CD14-positive monocyte (primary cell): ENCODE data around the gene PTPRN2. TPM values are rescaled to one million over a fixed set of nuclear protein-coding genes. Genes with fewer than 3 reads are reported as not detected.

Experiments
- DNase-seq, 3 donors: peaks; one replicate each; pipeline ENCODE4 v3.0.0-alpha.2; 2011 to 2022
- H2AFZ ChIP-seq: 2 replicates; pipeline ENCODE4 v1.6.0; 2012; ENCODE audit warnings: mild to moderate bottlenecking, low read depth, low read length, inconsistent platforms; ENCODE audit not compliant: insufficient read depth, poor library complexity, severe bottlenecking
- H3K27ac ChIP-seq, 2 donors: 1 replicate in 1 of 2; 2 replicates in 1 of 2; pipeline ENCODE4 v1.5.1; 2012 to 2013; ENCODE audit warnings: low read length in 2 of 2, control low read depth in 1 of 2, inconsistent platforms in 1 of 2, low read depth in 1 of 2, mild to moderate bottlenecking in 1 of 2
- H3K27me3 ChIP-seq, 2 donors: one replicate each; pipeline versions ENCODE4 v1.6.0 to v1.6.1; 2011 to 2013; ENCODE audit warnings: low read length in 2 of 2; ENCODE audit not compliant: control insufficient read depth in 2 of 2, insufficient read depth in 2 of 2
- H3K36me3 ChIP-seq, 2 donors: replicated peaks in 1 of 2; 1 replicate in 1 of 2; 2 replicates in 1 of 2; pipeline versions ENCODE4 v1.5.1 to v1.6.1; 2012 to 2013; ENCODE audit warnings: low read length in 2 of 2, control low read depth in 1 of 2, inconsistent platforms in 1 of 2, mild to moderate bottlenecking in 1 of 2; ENCODE audit not compliant: insufficient read depth in 2 of 2, control insufficient read depth in 1 of 2
- H3K4me1 ChIP-seq, 2 donors: 1 replicate in 1 of 2; 2 replicates in 1 of 2; pipeline versions ENCODE4 v1.5.1 to v1.6.1; 2012 to 2013; ENCODE audit warnings: low read length in 2 of 2, control low read depth in 1 of 2, inconsistent platforms in 1 of 2, mild to moderate bottlenecking in 1 of 2, moderate library complexity in 1 of 2; ENCODE audit not compliant: insufficient read depth in 2 of 2, control insufficient read depth in 1 of 2
- H3K4me2 ChIP-seq: replicated peaks from 2 replicates; pipeline ENCODE3; 2012; ENCODE audit warnings: low read length, moderate library complexity, mild to moderate bottlenecking; ENCODE audit not compliant: poor library complexity, severe bottlenecking; ENCODE audit errors: extremely low read depth
- H3K4me3 ChIP-seq, 3 experiments: fragments of 200-600 bp in 1 of 3; sonication (generic) in 1 of 3; replicated peaks in 1 of 3; 1 replicate in 2 of 3; 2 replicates in 1 of 3; pipeline ENCODE4 v1.5.1; 2011 to 2013; ENCODE audit warnings: low read length in 3 of 3, mild to moderate bottlenecking in 3 of 3, control low read depth in 2 of 3, low read depth in 2 of 3, inconsistent platforms in 1 of 3, moderate library complexity in 1 of 3
- H3K79me2 ChIP-seq: 2 replicates; pipeline ENCODE4 v1.6.0; 2012; ENCODE audit warnings: mild to moderate bottlenecking, control low read depth, inconsistent platforms, low read length, moderate library complexity; ENCODE audit not compliant: insufficient read depth
- H3K9ac ChIP-seq: 2 replicates; pipeline ENCODE4 v1.6.0; 2017; ENCODE audit warnings: low read length, mild to moderate bottlenecking; ENCODE audit not compliant: insufficient read depth, poor library complexity, severe bottlenecking
- H3K9me3 ChIP-seq, 2 donors: replicated peaks in 1 of 2; 1 replicate in 1 of 2; 2 replicates in 1 of 2; pipeline versions ENCODE4 v1.5.1 to v1.6.1; 2012 to 2013; ENCODE audit warnings: low read length in 2 of 2, control low read depth in 1 of 2; ENCODE audit not compliant: control insufficient read depth in 1 of 2, insufficient read depth in 1 of 2
- H4K20me1 ChIP-seq: 2 replicates; pipeline ENCODE4 v1.6.0; 2012; ENCODE audit warnings: mild to moderate bottlenecking, low read length, control low read depth, moderate library complexity; ENCODE audit not compliant: insufficient read depth
- H3K27ac Mint-ChIP-seq, 7 donors: one replicate each; pipeline ENCODE4 v1.8.0; 2020; ENCODE audit warnings: mild to moderate bottlenecking in 7 of 7, mixed read lengths in 7 of 7, moderate library complexity in 6 of 7, inconsistent platforms in 2 of 7
- H3K27me3 Mint-ChIP-seq, 3 donors: one replicate each; pipeline ENCODE4 v1.8.0; 2021 to 2022; ENCODE audit warnings: low read depth in 3 of 3, mild to moderate bottlenecking in 3 of 3, mixed read lengths in 3 of 3, moderate library complexity in 3 of 3, inconsistent platforms in 1 of 3
- H3K36me3 Mint-ChIP-seq, 2 donors: one replicate each; pipeline ENCODE4 v1.8.0; 2020; ENCODE audit warnings: mixed read lengths in 2 of 2, inconsistent platforms in 1 of 2, mild to moderate bottlenecking in 1 of 2
- H3K4me1 Mint-ChIP-seq: one replicate; pipeline ENCODE4 v1.8.0; 2020; ENCODE audit warnings: mild to moderate bottlenecking, mixed read lengths
- H3K4me3 Mint-ChIP-seq, 2 donors: one replicate each; pipeline ENCODE4 v1.8.0; 2020; ENCODE audit warnings: mild to moderate bottlenecking in 2 of 2, mixed read lengths in 2 of 2, moderate library complexity in 1 of 2
- H3K9me3 Mint-ChIP-seq, 7 donors: one replicate each; pipeline ENCODE4 v1.8.0; 2020 to 2022; ENCODE audit warnings: mixed read lengths in 7 of 7, mild to moderate bottlenecking in 6 of 7, moderate library complexity in 6 of 7, inconsistent platforms in 2 of 7
- WGBS: methylation state at CpG from one replicate; pipeline ENCODE4 v1.1.5; 2013; ENCODE audit warnings: missing lambda C conversion rate; ENCODE audit not compliant: insufficient coverage; 5-methylcytosine and 5-hydroxymethylcytosine counted together
- intact Hi-C, 2 donors: fragments of 100-400 bp; cut with micrococcal nuclease; formaldehyde crosslinking; loops; one replicate each; pipeline versions ENCODE4 v1.15.0 to v1.15.1; 2023
- polyA plus RNA-seq, 3 donors: library from polyadenylated mRNA; depleted of rRNA in 1 of 3; unstranded in 2 of 3; stranded (reverse) in 1 of 3; fragments of 300-500 nt in 2 of 3; fragments of >200 nt in 1 of 3; fragmentation: Illumina TruSeq in 2 of 3; gene quantifications; 1 replicate in 2 of 3; 2 replicates in 1 of 3; pipeline ENCODE4 v1.2.3, GENCODE V29; 2012 to 2021
- TF ChIP-seq, protein P1 (sequence below): fragments of 200-600 bp; IDR thresholded peaks from one replicate; pipeline ENCODE4 v1.8.0; 2022; ENCODE audit warnings: antibody characterized with exemption, mild to moderate bottlenecking

PTPRN2 gene
- polyA plus RNA-seq, 3 donors, result 0.25 to 1.4 (median 0.97) TPM

DNA sequence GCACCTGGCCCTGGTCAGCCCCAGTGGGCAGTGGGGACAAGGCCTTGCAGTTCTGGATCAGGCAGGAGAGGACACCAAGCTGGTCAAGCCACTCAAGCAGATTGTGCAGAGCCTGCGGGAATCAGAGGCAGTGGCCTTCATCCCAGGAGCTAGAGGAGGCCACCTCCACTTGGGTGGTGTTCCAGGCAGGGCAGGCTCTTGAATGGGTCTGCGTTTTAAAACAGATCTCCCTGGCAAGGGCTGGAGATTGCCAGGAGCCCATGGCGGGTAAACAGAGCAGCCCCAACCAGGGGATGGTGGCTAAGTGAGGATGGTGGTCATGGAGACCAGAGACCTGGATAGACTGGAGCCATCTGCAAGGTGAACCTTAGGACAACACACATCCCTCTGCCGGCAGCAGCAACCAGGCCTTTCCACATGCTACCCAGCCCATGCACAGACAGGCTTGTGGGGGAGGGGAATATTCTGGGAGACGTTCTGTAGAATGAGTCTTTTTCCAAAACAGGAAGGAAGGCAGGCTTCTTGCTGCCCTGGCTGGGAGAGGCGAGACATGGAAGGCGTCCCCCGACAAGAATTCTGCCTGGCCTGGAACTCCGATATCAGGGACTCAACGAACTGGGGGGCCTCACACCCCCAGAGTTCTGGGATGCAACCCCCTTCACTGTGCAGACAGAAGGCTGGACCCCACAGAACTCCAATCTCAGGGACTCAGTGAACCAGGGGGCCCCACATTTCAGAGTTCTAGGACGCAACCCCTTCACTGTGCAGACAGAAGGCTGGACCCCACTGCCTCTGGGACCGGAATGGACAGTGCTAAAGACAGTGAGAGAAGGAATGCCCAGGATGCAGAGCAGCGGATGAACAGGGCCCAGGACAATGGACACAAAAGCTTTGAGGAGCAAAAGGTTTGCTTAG is 264.8 kb downstream of the PTPRN2 start:
- TF ChIP-seq, protein P1, sequence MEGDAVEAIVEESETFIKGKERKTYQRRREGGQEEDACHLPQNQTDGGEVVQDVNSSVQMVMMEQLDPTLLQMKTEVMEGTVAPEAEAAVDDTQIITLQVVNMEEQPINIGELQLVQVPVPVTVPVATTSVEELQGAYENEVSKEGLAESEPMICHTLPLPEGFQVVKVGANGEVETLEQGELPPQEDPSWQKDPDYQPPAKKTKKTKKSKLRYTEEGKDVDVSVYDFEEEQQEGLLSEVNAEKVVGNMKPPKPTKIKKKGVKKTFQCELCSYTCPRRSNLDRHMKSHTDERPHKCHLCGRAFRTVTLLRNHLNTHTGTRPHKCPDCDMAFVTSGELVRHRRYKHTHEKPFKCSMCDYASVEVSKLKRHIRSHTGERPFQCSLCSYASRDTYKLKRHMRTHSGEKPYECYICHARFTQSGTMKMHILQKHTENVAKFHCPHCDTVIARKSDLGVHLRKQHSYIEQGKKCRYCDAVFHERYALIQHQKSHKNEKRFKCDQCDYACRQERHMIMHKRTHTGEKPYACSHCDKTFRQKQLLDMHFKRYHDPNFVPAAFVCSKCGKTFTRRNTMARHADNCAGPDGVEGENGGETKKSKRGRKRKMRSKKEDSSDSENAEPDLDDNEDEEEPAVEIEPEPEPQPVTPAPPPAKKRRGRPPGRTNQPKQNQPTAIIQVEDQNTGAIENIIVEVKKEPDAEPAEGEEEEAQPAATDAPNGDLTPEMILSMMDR, result no peak
- Histone ChIP-seq H4K20me1 (no peaks in the 10 kb centered on the region), H3K9ac (no peak overlapping the region), H2AFZ (no peak overlapping the region), H3K4me1 (no peaks in the 10 kb centered on the region), H3K4me2 (no peak overlapping the region), H3K27me3 (peaks cover 0 to 4% of the 10 kb centered on the region in 2 donors), H3K79me2 (no peaks in the 10 kb centered on the region), H3K9me3 (peaks cover 35 to 60% of the 10 kb centered on the region in 2 donors), H3K4me3 (no peak overlapping the region), H3K27ac (no peak overlapping the region), H3K36me3 (no peaks in the 10 kb centered on the region)
- intact Hi-C loops, result no loop called here
- Mint-ChIP-seq H3K9me3 (peaks cover 10 to 72% (median 41%) of the 10 kb centered on the region in 7 donors), H3K4me1 (no peaks in the 10 kb centered on the region), H3K4me3 (no peak overlapping the region), H3K27ac (no peak overlapping the region), H3K36me3 (no peaks in the 10 kb centered on the region), H3K27me3 (peaks cover 0 to 8% (median 2%) of the 10 kb centered on the region in 3 donors)
- WGBS, result 54% methylated on average over 11 of the region's 13 CpGs
- DNase-seq, result no peak

DNA sequence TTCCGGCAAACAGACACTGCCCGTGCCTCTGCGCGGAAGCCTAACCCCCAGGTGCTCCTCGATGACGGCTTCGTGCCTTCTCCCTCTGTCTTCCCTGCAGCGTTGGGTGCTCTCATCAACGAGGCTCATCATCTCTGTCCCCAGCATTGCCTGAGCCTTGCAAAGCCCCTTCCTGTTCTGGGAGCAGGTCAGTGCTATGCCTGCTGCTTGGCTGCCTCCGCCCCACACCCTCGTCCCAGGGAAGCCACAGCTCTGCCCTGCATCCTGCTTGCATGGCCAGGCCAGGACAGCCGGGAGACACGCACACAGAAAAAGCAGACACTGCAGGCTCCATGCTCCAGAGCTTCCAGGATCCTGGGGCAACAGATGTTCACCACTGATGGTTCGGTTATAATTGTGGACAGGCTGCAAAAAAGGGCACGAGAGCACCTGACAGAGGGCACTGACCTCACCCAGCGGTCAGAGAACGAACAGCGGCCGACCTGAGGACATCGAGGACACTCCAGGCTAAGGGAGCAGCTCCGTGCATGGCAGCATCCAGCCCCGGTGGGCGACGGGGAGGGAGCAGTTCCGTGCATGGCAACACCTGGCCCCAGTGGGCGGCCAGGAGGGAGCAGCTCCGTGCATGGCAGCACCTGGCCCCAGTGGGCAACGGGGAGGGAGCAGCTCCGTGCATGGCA is 265.5 kb downstream of the PTPRN2 start:
- H3K9me3 ChIP-seq, result peaks cover 32 to 62% of the 10 kb centered on the region in 2 donors
- 85% methylated on average over 29 of the region's 29 CpGs for WGBS
- H2AFZ ChIP-seq, result no peak overlapping the region
- H3K36me3 Mint-ChIP-seq, result no peaks in the 10 kb centered on the region
- H3K4me2 ChIP-seq, result no peak overlapping the region
- no peaks in the 10 kb centered on the region for H4K20me1 ChIP-seq
- H3K27me3 ChIP-seq, result peaks cover 0 to 11% of the 10 kb centered on the region in 2 donors
- no peak overlapping the region for H3K27ac ChIP-seq
- no peaks in the 10 kb centered on the region for H3K79me2 ChIP-seq
- no peak overlapping the region for H3K4me3 Mint-ChIP-seq
- no peak overlapping the region for H3K27ac Mint-ChIP-seq
- no peak overlapping the region for H3K9ac ChIP-seq
- DNase-seq, result no peak
- intact Hi-C loops, result no loop called here
- H3K4me3 ChIP-seq, result no peak overlapping the region
- H3K4me1 Mint-ChIP-seq, result no peaks in the 10 kb centered on the region
- peaks cover 3 to 15% (median 8%) of the 10 kb centered on the region in 3 donors for H3K27me3 Mint-ChIP-seq
- no peaks in the 10 kb centered on the region for H3K4me1 ChIP-seq
- H3K9me3 Mint-ChIP-seq, result peaks cover 10 to 73% (median 40%) of the 10 kb centered on the region in 7 donors
- no peaks in the 10 kb centered on the region for H3K36me3 ChIP-seq
- TF ChIP-seq, protein P1, result no peak
